A673 (cell line): ENCODE results near the gene DLGAP1. TPM values are rescaled to one million over a fixed set of nuclear protein-coding genes. Genes with fewer than 3 reads are reported as not detected.

ENCODE experiments used
- BruUV-seq: library from RNA; stranded (reverse); fragments of 400-500 nt; replicated peaks from 2 replicates; lab custom pipeline; 2021; lab: Mats Ljungman, UMichigan
- CTCF ChIA-PET: fragments of 300-600 bp; sonication (Branson Sonifier 250); formaldehyde crosslinking; loops from one replicate; lab custom pipeline; 2022; ENCODE audit warnings: antibody characterized with exemption; lab: Charles Lee
- POLR2A ChIA-PET: fragments of 300-600 bp; sonication (Branson Sonifier 250); formaldehyde crosslinking; loops from one replicate; lab custom pipeline; 2022; ENCODE audit warnings: antibody characterized with exemption; ENCODE audit not compliant: low non-redundant PET; lab: Charles Lee
- DNase-seq: peaks from one replicate; pipeline ENCODE4 v3.0.0-alpha.2; 2015; ENCODE audit warnings: low spot score
- H3K27ac ChIP-seq: fragments of 200-600 bp; sonication (generic); 2 replicates; pipeline ENCODE4 v1.5.1; 2016; ENCODE audit warnings: mixed run types, low read depth, mild to moderate bottlenecking, mixed read lengths, antibody characterized with exemption, low read length; ENCODE audit not compliant: poor library complexity, severe bottlenecking
- H3K27me3 ChIP-seq: fragments of 200-600 bp; sonication (generic); replicated peaks from 2 replicates; pipeline ENCODE4 v1.6.1; 2017; ENCODE audit warnings: mixed run types, low read depth, mild to moderate bottlenecking, mixed read lengths, antibody characterized with exemption, low read length; ENCODE audit not compliant: insufficient read depth, poor library complexity
- H3K36me3 ChIP-seq: fragments of 200-600 bp; sonication (generic); 2 replicates; pipeline ENCODE4 v1.6.1; 2016; ENCODE audit warnings: mixed run types, mild to moderate bottlenecking, mixed read lengths, antibody characterized with exemption, low read length; ENCODE audit not compliant: insufficient read depth, poor library complexity, severe bottlenecking
- H3K4me1 ChIP-seq: fragments of 200-600 bp; sonication (generic); 2 replicates; pipeline ENCODE4 v1.6.1; 2017; ENCODE audit warnings: mixed run types, mild to moderate bottlenecking, mixed read lengths, antibody characterized with exemption, low read length; ENCODE audit not compliant: insufficient read depth, poor library complexity, severe bottlenecking
- H3K4me3 ChIP-seq: fragments of 200-600 bp; sonication (generic); 2 replicates; pipeline ENCODE4 v1.5.1; 2016; ENCODE audit warnings: low read depth, mixed run types, mild to moderate bottlenecking, mixed read lengths, low read length; ENCODE audit not compliant: poor library complexity, severe bottlenecking
- H3K9me3 ChIP-seq: fragments of 200-600 bp; sonication (generic); 2 replicates; pipeline ENCODE4 v1.6.1; 2016; ENCODE audit warnings: mixed run types, low read depth, mild to moderate bottlenecking, mixed read lengths, antibody characterized with exemption, low read length; ENCODE audit not compliant: poor library complexity, severe bottlenecking
- EZH2 ChIP-seq: fragments of 200-600 bp; sonication (generic); IDR thresholded peaks from 2 replicates; pipeline ENCODE4 v1.6.1; 2017; ENCODE audit warnings: borderline replicate concordance, low read depth, mild to moderate bottlenecking, mixed read lengths, antibody characterized with exemption, low read length; ENCODE audit not compliant: poor library complexity, severe bottlenecking
- intact Hi-C: fragments of 100-400 bp; cut with micrococcal nuclease; formaldehyde crosslinking; loops from one replicate; pipeline ENCODE4 v1.10.0; 2022; ENCODE audit not compliant: unreplicated experiment
- total RNA-seq: library from RNA; stranded (reverse); gene quantifications from 2 replicates; pipeline ENCODE4 v1.2.3, GENCODE V29; 2021
- TF ChIP-seq, protein P1 (sequence below): fragments of 300-800, 200-600 bp; sonication (generic); conservative IDR thresholded peaks from 2 replicates; pipeline ENCODE4 v1.5.1; 2017; ENCODE audit warnings: low read depth, mild to moderate bottlenecking, antibody characterized with exemption, low read length, moderate library complexity, mixed read lengths

The DLGAP1 gene
- total RNA-seq, 1 experiment from 2014 or later, result 135 TPM

GRCh38 chr18:3910512-3910911 is 544.6 kb downstream of the DLGAP1 start:
- intact Hi-C loops, result no loop called here
- TF ChIP-seq, protein P1, sequence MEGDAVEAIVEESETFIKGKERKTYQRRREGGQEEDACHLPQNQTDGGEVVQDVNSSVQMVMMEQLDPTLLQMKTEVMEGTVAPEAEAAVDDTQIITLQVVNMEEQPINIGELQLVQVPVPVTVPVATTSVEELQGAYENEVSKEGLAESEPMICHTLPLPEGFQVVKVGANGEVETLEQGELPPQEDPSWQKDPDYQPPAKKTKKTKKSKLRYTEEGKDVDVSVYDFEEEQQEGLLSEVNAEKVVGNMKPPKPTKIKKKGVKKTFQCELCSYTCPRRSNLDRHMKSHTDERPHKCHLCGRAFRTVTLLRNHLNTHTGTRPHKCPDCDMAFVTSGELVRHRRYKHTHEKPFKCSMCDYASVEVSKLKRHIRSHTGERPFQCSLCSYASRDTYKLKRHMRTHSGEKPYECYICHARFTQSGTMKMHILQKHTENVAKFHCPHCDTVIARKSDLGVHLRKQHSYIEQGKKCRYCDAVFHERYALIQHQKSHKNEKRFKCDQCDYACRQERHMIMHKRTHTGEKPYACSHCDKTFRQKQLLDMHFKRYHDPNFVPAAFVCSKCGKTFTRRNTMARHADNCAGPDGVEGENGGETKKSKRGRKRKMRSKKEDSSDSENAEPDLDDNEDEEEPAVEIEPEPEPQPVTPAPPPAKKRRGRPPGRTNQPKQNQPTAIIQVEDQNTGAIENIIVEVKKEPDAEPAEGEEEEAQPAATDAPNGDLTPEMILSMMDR, result no peak
- TF ChIP-seq EZH2, result no peak
- Histone ChIP-seq H3K9me3 (no peaks in the 10 kb centered on the region), H3K36me3 (no peaks in the 10 kb centered on the region), H3K4me1 (peaks cover 5% of the 10 kb centered on the region), H3K4me3 (no peak overlapping the region), H3K27me3 (no peaks in the 10 kb centered on the region), H3K27ac (no peak overlapping the region)
- CTCF ChIA-PET, result no interaction called here
- POLR2A ChIA-PET, result no interaction called here
- DNase-seq, result no peak
- BruUV-seq, result no TSS peak

DNA sequence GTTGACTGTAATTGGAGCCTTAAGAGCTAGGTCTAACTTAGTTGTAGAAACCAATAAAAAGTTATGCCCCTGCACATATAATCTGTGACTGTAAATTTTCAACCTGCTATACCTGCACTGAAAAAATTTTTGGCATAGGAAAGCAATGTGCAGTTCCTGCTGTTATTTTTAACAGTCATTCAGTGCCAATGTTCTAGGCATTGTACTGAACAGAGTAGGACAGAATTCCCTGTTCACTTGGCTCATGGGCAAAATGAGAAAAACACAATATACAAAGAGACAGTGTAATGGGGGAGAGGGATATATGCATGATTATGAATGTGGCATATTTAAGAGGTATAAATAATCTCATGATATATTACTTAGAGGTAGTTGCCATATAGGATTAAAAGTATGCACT is 547.2 kb downstream of the DLGAP1 start:
- ChIA-PET CTCF (no interaction called here), POLR2A (no interaction called here)
- no peak for TF ChIP-seq EZH2
- TF ChIP-seq, protein P1, result no peak
- Histone ChIP-seq H3K27me3 (no peaks in the 10 kb centered on the region), H3K27ac (no peak overlapping the region), H3K9me3 (no peaks in the 10 kb centered on the region), H3K4me1 (peaks cover 2% of the 10 kb centered on the region), H3K36me3 (no peaks in the 10 kb centered on the region), H3K4me3 (no peak overlapping the region)
- DNase-seq, result no peak
- no TSS peak for BruUV-seq
- intact Hi-C loops, result loop anchor here (10.0 kb wide), 1 partner anchor 63 kb away; no protein-coding TSS in a partner anchor

- no peak overlapping the region for H3K4me3 ChIP-seq
- no peaks in the 10 kb centered on the region for H3K27me3 ChIP-seq
- TF ChIP-seq, protein P1, result no peak
- no peak for TF ChIP-seq EZH2
- H3K36me3 ChIP-seq, result no peaks in the 10 kb centered on the region
- ChIA-PET CTCF (no interaction called here), POLR2A (no interaction called here)
- BruUV-seq, result no TSS peak
- H3K9me3 ChIP-seq, result no peaks in the 10 kb centered on the region
- H3K27ac ChIP-seq, result no peak overlapping the region
- intact Hi-C loops, result loop anchor here (10.0 kb wide), 1 partner anchor 61 kb away; no protein-coding TSS in a partner anchor
- peaks cover 15% of the 10 kb centered on the region for H3K4me1 ChIP-seq
- DNase-seq, result no peak
These were observed 548.9 kb downstream of the DLGAP1 start for GRCh38 chr18:3906116-3906750.
